Vagina (tissue), 2 donors: Measurements from ENCODE around the gene AEBP1. TPM values are rescaled to one million over a fixed set of nuclear protein-coding genes. Genes with fewer than 3 reads are reported as not detected.
A peak's percentile ranks its signal among the peaks of the same experiment; 100 is the strongest.

ENCODE experiments used
- DNase-seq, 2 donors: peaks; one replicate each; pipeline ENCODE4 v3.0.0-alpha.2; 2017; ENCODE audit errors: extremely low spot score in 2 of 2
- H3K27ac ChIP-seq: fragments of 200-600 bp; sonication (generic); one replicate; pipeline ENCODE4 v1.5.1; 2019
- H3K27me3 ChIP-seq: fragments of 200-600 bp; sonication (generic); one replicate; pipeline ENCODE4 v1.5.1; 2019
- H3K36me3 ChIP-seq, 2 donors: fragments of 200-600 bp; sonication (generic); one replicate each; pipeline ENCODE4 v1.5.1; 2017 to 2019
- H3K4me1 ChIP-seq: fragments of 200-600 bp; sonication (generic); one replicate; pipeline ENCODE4 v1.5.1; 2019
- H3K4me3 ChIP-seq, 2 donors: fragments of 200-600 bp; sonication (generic); 1 replicate in 1 of 2; 2 replicates in 1 of 2; pipeline ENCODE4 v1.5.1; 2016 to 2019
- H3K9me3 ChIP-seq: fragments of 200-600 bp; sonication (generic); one replicate; pipeline ENCODE4 v1.5.1; 2019
- CTCF ChIP-seq, 3 experiments: fragments of 450-650 bp in 2 of 3; fragments of 200-600 bp in 1 of 3; sonication (generic) in 1 of 3; IDR thresholded peaks; one replicate each; pipeline ENCODE4 v1.5.1; 2017 to 2019; ENCODE audit warnings: antibody characterized with exemption in 3 of 3, mild to moderate bottlenecking in 2 of 3, moderate library complexity in 2 of 3
- POLR2A ChIP-seq, 2 donors: fragments of 450-650 bp; IDR thresholded peaks; one replicate each; pipeline ENCODE4 v1.6.1; 2017; ENCODE audit warnings: antibody characterized with exemption in 2 of 2, mild to moderate bottlenecking in 2 of 2, moderate library complexity in 2 of 2
- POLR2AphosphoS5 ChIP-seq, 2 donors: sonication (generic); formaldehyde crosslinking; IDR thresholded peaks; one replicate each; pipeline ENCODE4 v1.9.0; 2017; ENCODE audit warnings: antibody characterized with exemption in 2 of 2, mild to moderate bottlenecking in 2 of 2, low read depth in 1 of 2; ENCODE audit not compliant: insufficient read depth in 1 of 2
- intact Hi-C: fragments of 100-400 bp; cut with DNase I; formaldehyde crosslinking; loops from one replicate; pipeline ENCODE4 v1.15.1; 2023
- total RNA-seq: library from RNA; depleted of rRNA; stranded (reverse); fragments of >200 nt; gene quantifications from one replicate; pipeline ENCODE4 v1.2.3, GENCODE V29; 2016

AEBP1 gene
- total RNA-seq, 1 donor from 2014 or later = 321 TPM

GRCh38 chr7:44106311-44107065 lies 2.3 kb downstream of the AEBP1 start:
- Histone ChIP-seq H3K9me3 (no peaks in the 10 kb centered on the region), H3K27ac (peak overlapping the region; percentile 98), H3K4me3 (peak overlapping the region; percentile 56 to 72), H3K27me3 (no peaks in the 10 kb centered on the region), H3K36me3 (peaks cover 0 to 48% of the 10 kb centered on the region in 2 donors), H3K4me1 (peaks cover 52% of the 10 kb centered on the region)
- intact Hi-C loops = no loop called here
- DNase-seq = no peak
- TF ChIP-seq CTCF (IDR thresholded peaks at IDR 0.05) = no peak
- no peak for TF ChIP-seq POLR2AphosphoS5 (IDR thresholded peaks at IDR 0.05; ENCODE audit: insufficient read depth in 1 of 2, low read depth in 1 of 2)
- no peak for TF ChIP-seq POLR2A (IDR thresholded peaks at IDR 0.05)

GRCh38 chr7:44107116-44107960 lies 3.2 kb downstream of the AEBP1 start:
- H3K4me1 ChIP-seq = peaks cover 44% of the 10 kb centered on the region
- TF ChIP-seq POLR2AphosphoS5 (IDR thresholded peaks at IDR 0.05; ENCODE audit: insufficient read depth in 1 of 2, low read depth in 1 of 2) (no peak), POLR2A (IDR thresholded peaks at IDR 0.05) (no peak), CTCF (IDR thresholded peaks at IDR 0.05) (no peak)
- intact Hi-C loops = no loop called here
- no peaks in the 10 kb centered on the region for H3K27me3 ChIP-seq
- peak overlapping the region in 1 of 2 donors; percentile 10 for H3K4me3 ChIP-seq
- peaks cover 0 to 54% of the 10 kb centered on the region in 2 donors for H3K36me3 ChIP-seq
- DNase-seq = no peak
- no peaks in the 10 kb centered on the region for H3K9me3 ChIP-seq
- H3K27ac ChIP-seq = peak overlapping the region; percentile 98

GRCh38 chr7:44107961-44108767 lies 4.0 kb downstream of the AEBP1 start:
- TF ChIP-seq POLR2AphosphoS5 (IDR thresholded peaks at IDR 0.05; ENCODE audit: insufficient read depth in 1 of 2, low read depth in 1 of 2) = no peak
- TF ChIP-seq POLR2A (IDR thresholded peaks at IDR 0.05) = no peak
- no peak for TF ChIP-seq CTCF (IDR thresholded peaks at IDR 0.05)
- Histone ChIP-seq H3K27ac (peak overlapping the region; percentile 98), H3K4me1 (peaks cover 36% of the 10 kb centered on the region), H3K9me3 (no peaks in the 10 kb centered on the region), H3K36me3 (peaks cover 0 to 58% of the 10 kb centered on the region in 2 donors), H3K4me3 (peak overlapping the region in 1 of 2 donors; percentile 10), H3K27me3 (no peaks in the 10 kb centered on the region)
- intact Hi-C loops = no loop called here
- DNase-seq = no peak

- no peak overlapping the region for H3K4me3 ChIP-seq
- H3K27ac ChIP-seq = peak overlapping the region; percentile 98
- TF ChIP-seq POLR2AphosphoS5 (IDR thresholded peaks at IDR 0.05; ENCODE audit: insufficient read depth in 1 of 2, low read depth in 1 of 2) (no peak), POLR2A (IDR thresholded peaks at IDR 0.05) (no peak), CTCF (IDR thresholded peaks at IDR 0.05) (no peak)
- no peak for DNase-seq
- no peaks in the 10 kb centered on the region for H3K27me3 ChIP-seq
- intact Hi-C loops = no loop called here
- H3K9me3 ChIP-seq = no peaks in the 10 kb centered on the region
- peaks cover 0 to 67% of the 10 kb centered on the region in 2 donors for H3K36me3 ChIP-seq
- H3K4me1 ChIP-seq = peaks cover 28% of the 10 kb centered on the region
Observed at GRCh38 chr7:44108768-44109750, 4.9 kb downstream of the AEBP1 start.
